ENCODE measurements around the gene PARVB. TPM values are rescaled to one million over a fixed set of nuclear protein-coding genes. Genes with fewer than 3 reads are reported as not detected.
A peak's percentile ranks its signal among the peaks of the same experiment; 100 is the strongest.

Gene PARVB
- total RNA-seq, 2 donors from 2014 or later: 4.5 to 11.4 TPM

GRCh38 chr22:44057401-44057987, 33.4 kb downstream of the PARVB start:
- H3K4me1 ChIP-seq: no peaks in the 10 kb centered on the region
- H3K4me3 ChIP-seq: no peak overlapping the region
- TF ChIP-seq CTCF (IDR thresholded peaks at IDR 0.05): no peak
- H3K9ac ChIP-seq (ENCODE audit: low read depth in 2 of 2, low read length in 2 of 2): no peak overlapping the region
- no peak overlapping the region for H3K27ac ChIP-seq
- intact Hi-C loops (cut with DNase I): no loop called here
- DNase-seq: peak; percentile 39
- no peaks in the 10 kb centered on the region for H3K9me3 ChIP-seq
- H3K36me3 ChIP-seq: no peaks in the 10 kb centered on the region
- H3K27me3 ChIP-seq: no peaks in the 10 kb centered on the region

- Histone ChIP-seq H3K27ac (no peak overlapping the region), H3K27me3 (no peaks in the 10 kb centered on the region), H3K4me3 (no peak overlapping the region), H3K9ac (ENCODE audit: low read depth in 2 of 2, low read length in 2 of 2) (no peak overlapping the region), H3K9me3 (no peaks in the 10 kb centered on the region), H3K4me1 (no peaks in the 10 kb centered on the region), H3K36me3 (no peaks in the 10 kb centered on the region)
- no peak for DNase-seq
- no peak for TF ChIP-seq CTCF (IDR thresholded peaks at IDR 0.05)
- intact Hi-C loops (cut with DNase I): no loop called here
Measured at GRCh38 chr22:44063462-44064371, 39.6 kb downstream of the PARVB start.

GRCh38 chr22:44067033-44067432, 42.9 kb downstream of the PARVB start:
- TF ChIP-seq CTCF (IDR thresholded peaks at IDR 0.05): no peak

GRCh38 chr22:44067901-44068300, 43.8 kb downstream of the PARVB start:
- H3K36me3 ChIP-seq: no peaks in the 10 kb centered on the region
- H3K4me1 ChIP-seq: no peaks in the 10 kb centered on the region
- H3K27me3 ChIP-seq: no peaks in the 10 kb centered on the region
- no peak for DNase-seq
- intact Hi-C loops (cut with DNase I): no loop called here
- TF ChIP-seq CTCF (IDR thresholded peaks at IDR 0.05): no peak
- no peaks in the 10 kb centered on the region for H3K9me3 ChIP-seq
- no peak overlapping the region for H3K27ac ChIP-seq
- H3K4me3 ChIP-seq: no peak overlapping the region
- H3K9ac ChIP-seq (ENCODE audit: low read depth in 2 of 2, low read length in 2 of 2): peak overlapping the region in 1 of 2 donors; percentile 12

More at GRCh38 chr22:44067033-44067432, 42.9 kb downstream of the PARVB start:
- Histone ChIP-seq H3K4me3 (no peak overlapping the region), H3K27ac (no peak overlapping the region), H3K9me3 (no peaks in the 10 kb centered on the region), H3K36me3 (no peaks in the 10 kb centered on the region), H3K27me3 (no peaks in the 10 kb centered on the region), H3K9ac (ENCODE audit: low read depth in 2 of 2, low read length in 2 of 2) (no peak overlapping the region), H3K4me1 (no peaks in the 10 kb centered on the region)
- intact Hi-C loops (cut with DNase I): no loop called here
- no peak for DNase-seq

- TF ChIP-seq CTCF (IDR thresholded peaks at IDR 0.05): no peak
- Histone ChIP-seq H3K27me3 (no peaks in the 10 kb centered on the region), H3K36me3 (no peaks in the 10 kb centered on the region), H3K9me3 (no peaks in the 10 kb centered on the region), H3K27ac (no peak overlapping the region), H3K9ac (ENCODE audit: low read depth in 2 of 2, low read length in 2 of 2) (peak overlapping the region in 1 of 2 donors; percentile 24), H3K4me1 (no peaks in the 10 kb centered on the region), H3K4me3 (no peak overlapping the region)
- intact Hi-C loops (cut with DNase I): no loop called here
- DNase-seq: no peak
Measured at GRCh38 chr22:44068422-44069191, 44.5 kb downstream of the PARVB start.

Measured in colonic mucosa (tissue), 4 donors.